GM12892 (cell line): ENCODE measurements around the gene RPL28.

Source experiments
- POLR2A ChIP-seq: IDR thresholded peaks from 2 replicates; pipeline ENCODE4 v1.6.1; 2011; ENCODE audit warnings: low read depth, low read length, control low read depth
- POLR2AphosphoS5 ChIP-seq: IDR thresholded peaks from 2 replicates; pipeline ENCODE4 v1.6.1; 2011; ENCODE audit warnings: low read depth, low read length, control low read depth
- TAF1 ChIP-seq: IDR thresholded peaks from 2 replicates; pipeline ENCODE4 v1.6.1; 2011; ENCODE audit warnings: low read depth, mild to moderate bottlenecking, control low read depth, low read length, borderline replicate concordance

DNA sequence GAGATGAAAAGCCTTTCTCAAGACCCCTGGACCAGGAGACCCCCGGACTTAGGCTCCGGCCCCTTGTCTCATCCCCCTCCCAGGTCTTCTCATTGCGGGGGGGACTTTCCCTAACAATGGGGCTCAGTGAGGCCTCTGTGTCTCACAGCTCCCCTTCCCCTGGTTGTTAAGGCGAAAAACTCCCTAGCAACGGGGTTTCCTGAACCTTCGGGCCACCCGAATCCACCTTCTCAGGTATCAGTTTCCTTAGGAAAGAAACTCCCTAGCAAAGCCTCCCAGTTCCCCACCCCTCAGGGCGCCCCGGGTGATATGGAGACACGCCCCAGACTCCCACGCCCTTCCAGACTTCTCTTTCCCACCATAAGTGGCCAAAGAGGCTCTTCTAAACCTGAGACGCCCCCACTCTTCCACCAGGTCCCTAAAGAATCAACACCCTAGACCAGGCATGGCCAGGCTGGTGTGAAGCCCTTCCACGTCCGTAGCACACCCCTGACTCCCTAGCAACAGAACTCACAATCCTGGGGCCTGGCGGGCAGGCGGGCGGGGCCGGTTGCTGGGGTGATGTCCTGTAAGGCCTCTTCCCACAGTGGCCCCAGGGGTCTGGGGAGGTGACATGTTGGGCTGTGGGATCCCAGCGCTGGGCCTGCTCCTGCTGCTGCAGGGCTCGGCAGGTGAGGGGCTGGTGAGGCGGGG, 9.3 kb upstream of the RPL28 start, which contains the start of gene TMEM190:
- TF ChIP-seq POLR2AphosphoS5 (no peak), POLR2A (no peak), TAF1 (no peak)
